Measurements from ENCODE around the gene WDR38. TPM values are rescaled to one million over a fixed set of nuclear protein-coding genes. Genes with fewer than 3 reads are reported as not detected.

Gene WDR38
- polyA plus RNA-seq, 1 donor (not counting 4 experiments of a cell fraction or from before 2014, with no cell fraction given): not detected

DNA sequence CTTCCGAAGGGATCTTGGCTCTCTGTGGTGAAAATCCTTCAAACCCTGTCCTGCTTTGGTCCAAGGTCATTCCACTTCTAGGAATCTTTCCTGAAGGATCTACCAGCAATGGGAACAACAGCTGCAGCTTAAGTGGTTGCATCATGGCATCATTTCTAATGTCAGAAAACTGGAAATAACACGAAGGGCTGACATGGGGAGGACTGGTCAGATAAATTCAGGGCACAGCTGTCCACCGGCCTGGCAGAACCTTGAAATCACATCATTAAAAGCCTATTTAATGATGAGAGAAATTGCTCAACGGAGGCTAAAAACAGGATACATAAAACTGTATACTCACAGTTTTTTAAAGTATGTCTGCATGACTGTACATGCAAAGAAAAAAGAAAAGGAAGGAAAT, 48.1 kb upstream of the WDR38 start:
- Histone ChIP-seq H3K36me3 (ENCODE audit: control insufficient read depth in 2 of 2, extremely low read depth in 1 of 2, insufficient read depth in 2 of 2, low read length in 2 of 2) (no peaks in the 10 kb centered on the region), H3K4me1 (ENCODE audit: control insufficient read depth, extremely low read depth, insufficient read depth, low read length) (peaks cover 26% of the 10 kb centered on the region), H3K4me3 (ENCODE audit: control insufficient read depth in 2 of 3, extremely low read depth in 1 of 3, insufficient read depth in 2 of 3, low read depth in 1 of 3, low read length in 3 of 3) (no peak overlapping the region), H2AFZ (ENCODE audit: control insufficient read depth, low read length) (peak overlapping the region; percentile 44), H3K27me3 (ENCODE audit: control insufficient read depth, extremely low read depth, insufficient read depth, low read length) (peaks cover 3% of the 10 kb centered on the region), H3K9me1 (ENCODE audit: control insufficient read depth, extremely low read depth, insufficient read depth, low read length) (no peaks in the 10 kb centered on the region), H3K27ac (ENCODE audit: control insufficient read depth, insufficient read depth, low read length) (no peak overlapping the region), H3K9ac (ENCODE audit: control insufficient read depth, extremely low read depth, insufficient read depth, low read length) (no peak overlapping the region), H4K20me1 (ENCODE audit: control insufficient read depth, extremely low read depth, insufficient read depth, low read length) (no peaks in the 10 kb centered on the region), H3K79me2 (ENCODE audit: control insufficient read depth, insufficient read depth, low read length) (no peaks in the 10 kb centered on the region), H3K4me2 (ENCODE audit: control insufficient read depth, extremely low read depth, insufficient read depth, low read depth, low read length) (peak overlapping the region; percentile 52), H3K9me3 (ENCODE audit: control insufficient read depth, low read depth, low read length) (no peaks in the 10 kb centered on the region)
- no peak for TF ChIP-seq EZH2 (IDR thresholded peaks at IDR 0.05; ENCODE audit: low read length)
- TF ChIP-seq, protein P1, sequence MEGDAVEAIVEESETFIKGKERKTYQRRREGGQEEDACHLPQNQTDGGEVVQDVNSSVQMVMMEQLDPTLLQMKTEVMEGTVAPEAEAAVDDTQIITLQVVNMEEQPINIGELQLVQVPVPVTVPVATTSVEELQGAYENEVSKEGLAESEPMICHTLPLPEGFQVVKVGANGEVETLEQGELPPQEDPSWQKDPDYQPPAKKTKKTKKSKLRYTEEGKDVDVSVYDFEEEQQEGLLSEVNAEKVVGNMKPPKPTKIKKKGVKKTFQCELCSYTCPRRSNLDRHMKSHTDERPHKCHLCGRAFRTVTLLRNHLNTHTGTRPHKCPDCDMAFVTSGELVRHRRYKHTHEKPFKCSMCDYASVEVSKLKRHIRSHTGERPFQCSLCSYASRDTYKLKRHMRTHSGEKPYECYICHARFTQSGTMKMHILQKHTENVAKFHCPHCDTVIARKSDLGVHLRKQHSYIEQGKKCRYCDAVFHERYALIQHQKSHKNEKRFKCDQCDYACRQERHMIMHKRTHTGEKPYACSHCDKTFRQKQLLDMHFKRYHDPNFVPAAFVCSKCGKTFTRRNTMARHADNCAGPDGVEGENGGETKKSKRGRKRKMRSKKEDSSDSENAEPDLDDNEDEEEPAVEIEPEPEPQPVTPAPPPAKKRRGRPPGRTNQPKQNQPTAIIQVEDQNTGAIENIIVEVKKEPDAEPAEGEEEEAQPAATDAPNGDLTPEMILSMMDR (optimal IDR thresholded peaks at IDR 0.05 in 1 of 3, IDR thresholded peaks at IDR 0.05 in 1 of 3, conservative IDR thresholded peaks at IDR 0.05 in 1 of 3; ENCODE audit: extremely low read depth in 1 of 3, insufficient read depth in 2 of 3, low read length in 3 of 3): no peak
- DNase-seq (ENCODE audit: low read depth, low spot score) (no peak), FAIRE-seq (no peak)
- dilution Hi-C loops (cut with MboI; ENCODE audit: extremely low pct_ligation_motif_present, low sequenced_read_pairs): no loop called here

DNA sequence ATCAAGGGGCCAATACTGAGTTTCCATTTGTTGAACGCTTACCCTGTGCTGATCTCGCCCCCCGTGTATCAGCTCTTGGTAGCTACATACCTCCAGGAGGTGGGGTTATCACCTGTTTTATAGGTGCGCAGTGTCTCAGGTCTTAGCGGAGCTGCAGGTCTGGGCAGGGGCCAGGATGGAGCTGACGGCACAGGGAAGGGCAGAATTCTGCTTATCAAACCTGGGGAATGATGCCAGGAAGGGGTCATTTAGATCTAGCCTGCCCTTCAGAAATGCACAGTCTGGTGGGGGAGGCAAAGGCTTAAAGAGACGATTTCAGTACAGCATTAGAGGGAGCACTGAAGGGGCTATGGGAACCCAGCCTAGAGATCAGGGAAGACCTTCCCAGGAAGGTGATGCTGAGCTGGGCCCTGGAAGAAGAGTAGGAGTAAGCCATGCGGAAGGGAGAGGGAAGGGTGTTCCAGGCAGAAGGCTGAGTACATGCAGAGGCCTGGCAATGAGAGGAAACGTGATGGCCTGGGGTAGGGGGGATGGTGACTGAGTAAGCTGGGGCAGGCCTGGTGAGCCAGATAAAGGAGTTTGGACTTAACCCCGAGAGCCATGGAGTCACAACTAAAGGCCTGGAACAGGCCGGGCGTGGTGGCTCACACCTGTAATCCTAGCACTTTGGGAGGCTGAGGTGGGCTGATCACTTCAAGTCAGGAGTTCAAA, 44.9 kb upstream of the WDR38 start:
- Histone ChIP-seq H4K20me1 (ENCODE audit: control insufficient read depth, extremely low read depth, insufficient read depth, low read length) (no peaks in the 10 kb centered on the region), H3K9me3 (ENCODE audit: control insufficient read depth, low read depth, low read length) (no peaks in the 10 kb centered on the region), H3K36me3 (ENCODE audit: control insufficient read depth in 2 of 2, extremely low read depth in 1 of 2, insufficient read depth in 2 of 2, low read length in 2 of 2) (no peaks in the 10 kb centered on the region), H2AFZ (ENCODE audit: control insufficient read depth, low read length) (peak overlapping the region; percentile 68), H3K79me2 (ENCODE audit: control insufficient read depth, insufficient read depth, low read length) (no peaks in the 10 kb centered on the region), H3K4me3 (ENCODE audit: control insufficient read depth in 2 of 3, extremely low read depth in 1 of 3, insufficient read depth in 2 of 3, low read depth in 1 of 3, low read length in 3 of 3) (no peak overlapping the region), H3K9me1 (ENCODE audit: control insufficient read depth, extremely low read depth, insufficient read depth, low read length) (no peaks in the 10 kb centered on the region), H3K4me1 (ENCODE audit: control insufficient read depth, extremely low read depth, insufficient read depth, low read length) (peaks cover 47% of the 10 kb centered on the region), H3K4me2 (ENCODE audit: control insufficient read depth, extremely low read depth, insufficient read depth, low read depth, low read length) (peak overlapping the region; percentile 32), H3K9ac (ENCODE audit: control insufficient read depth, extremely low read depth, insufficient read depth, low read length) (no peak overlapping the region), H3K27ac (ENCODE audit: control insufficient read depth, insufficient read depth, low read length) (peak overlapping the region; percentile 14), H3K27me3 (ENCODE audit: control insufficient read depth, extremely low read depth, insufficient read depth, low read length) (no peaks in the 10 kb centered on the region)
- FAIRE-seq (peak; percentile 59), DNase-seq (ENCODE audit: low read depth, low spot score) (peak; percentile 38)
- dilution Hi-C loops (cut with MboI; ENCODE audit: extremely low pct_ligation_motif_present, low sequenced_read_pairs): no loop called here
- TF ChIP-seq, protein P1 (optimal IDR thresholded peaks at IDR 0.05 in 1 of 3, IDR thresholded peaks at IDR 0.05 in 1 of 3, conservative IDR thresholded peaks at IDR 0.05 in 1 of 3; ENCODE audit: extremely low read depth in 1 of 3, insufficient read depth in 2 of 3, low read length in 3 of 3): no peak
- TF ChIP-seq EZH2 (IDR thresholded peaks at IDR 0.05; ENCODE audit: low read length): no peak

Measured in keratinocyte (primary cell).